ENCODE results near the gene KCNQ1. TPM values are rescaled to one million over a fixed set of nuclear protein-coding genes. Genes with fewer than 3 reads are reported as not detected.

Gene KCNQ1
- total and polyA plus RNA-seq, 9 donors: 1.4 to 17.2 (median 3.8) TPM

- Histone ChIP-seq H3K9me3 (no peaks in the 10 kb centered on the region), H3K4me3 (no peak overlapping the region), H3K4me1 (ENCODE audit: insufficient read depth) (no peaks in the 10 kb centered on the region), H3K36me3 (no peaks in the 10 kb centered on the region), H3K27ac (no peak overlapping the region), H3K27me3 (no peaks in the 10 kb centered on the region)
- WGBS, 3 donors: 79 to 88% (median 82%) methylated on average over 8 of the region's 8 CpGs
- intact Hi-C loops (cut with DNase I): no loop called here
- TF ChIP-seq POLR2A (IDR thresholded peaks at IDR 0.05) (no peak), CTCF (IDR thresholded peaks at IDR 0.05) (no peak), EP300 (IDR thresholded peaks at IDR 0.05) (no peak)
- DNase-seq: peak in 1 of 5 donors; percentile 5
These were observed 10.8 kb upstream of the KCNQ1 start for GRCh38 chr11:2434008-2434407.

DNA sequence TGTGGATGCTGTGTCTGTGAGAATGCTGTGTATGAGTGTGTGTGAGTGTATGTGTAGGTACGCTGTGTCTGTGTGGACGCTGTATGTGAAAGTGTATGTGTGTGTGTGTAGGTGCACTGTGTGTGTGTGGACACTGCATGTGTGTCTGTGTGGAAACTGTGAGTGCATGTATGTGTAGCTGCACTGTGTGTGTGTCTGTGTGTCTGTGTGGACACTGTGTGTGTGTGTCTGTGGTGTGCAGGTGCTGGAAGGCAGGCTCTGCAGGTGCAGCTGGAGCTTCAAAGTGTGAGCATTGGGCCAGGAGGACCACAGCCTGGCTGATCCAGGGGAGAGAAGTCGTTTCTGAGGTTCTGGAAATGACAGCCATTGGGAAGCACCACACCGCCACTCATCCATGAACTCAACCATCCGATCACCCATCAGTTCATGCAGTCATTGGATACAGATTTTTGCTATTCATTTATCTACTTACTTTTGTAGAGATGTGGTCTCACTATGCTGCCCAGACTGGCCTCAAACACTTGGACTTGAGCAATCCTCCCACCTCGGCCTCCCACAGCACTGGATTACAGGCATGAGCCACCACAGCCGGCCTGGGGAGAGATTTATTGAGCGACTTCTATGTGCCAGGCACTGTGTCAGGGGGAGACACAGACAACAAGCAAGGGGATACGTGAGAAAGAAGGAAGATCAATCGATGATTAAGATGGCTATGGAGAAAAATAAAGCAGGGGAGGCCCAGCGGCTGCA is 10.1 kb upstream of the KCNQ1 start:
- no peak for TF ChIP-seq EP300 (IDR thresholded peaks at IDR 0.05)
- TF ChIP-seq CTCF (IDR thresholded peaks at IDR 0.05): no peak
- no peak for TF ChIP-seq POLR2A (IDR thresholded peaks at IDR 0.05)
- intact Hi-C loops (cut with DNase I): no loop called here
- no peaks in the 10 kb centered on the region for H3K9me3 ChIP-seq
- peak in 1 of 5 donors; percentile 1 for DNase-seq
- 73 to 84% (median 74%) methylated on average over 11 of the region's 11 CpGs for WGBS, 3 donors
- H3K4me1 ChIP-seq (ENCODE audit: insufficient read depth): no peaks in the 10 kb centered on the region
- no peaks in the 10 kb centered on the region for H3K27me3 ChIP-seq
- no peaks in the 10 kb centered on the region for H3K36me3 ChIP-seq
- no peak overlapping the region for H3K27ac ChIP-seq
- no peak overlapping the region for H3K4me3 ChIP-seq

DNA sequence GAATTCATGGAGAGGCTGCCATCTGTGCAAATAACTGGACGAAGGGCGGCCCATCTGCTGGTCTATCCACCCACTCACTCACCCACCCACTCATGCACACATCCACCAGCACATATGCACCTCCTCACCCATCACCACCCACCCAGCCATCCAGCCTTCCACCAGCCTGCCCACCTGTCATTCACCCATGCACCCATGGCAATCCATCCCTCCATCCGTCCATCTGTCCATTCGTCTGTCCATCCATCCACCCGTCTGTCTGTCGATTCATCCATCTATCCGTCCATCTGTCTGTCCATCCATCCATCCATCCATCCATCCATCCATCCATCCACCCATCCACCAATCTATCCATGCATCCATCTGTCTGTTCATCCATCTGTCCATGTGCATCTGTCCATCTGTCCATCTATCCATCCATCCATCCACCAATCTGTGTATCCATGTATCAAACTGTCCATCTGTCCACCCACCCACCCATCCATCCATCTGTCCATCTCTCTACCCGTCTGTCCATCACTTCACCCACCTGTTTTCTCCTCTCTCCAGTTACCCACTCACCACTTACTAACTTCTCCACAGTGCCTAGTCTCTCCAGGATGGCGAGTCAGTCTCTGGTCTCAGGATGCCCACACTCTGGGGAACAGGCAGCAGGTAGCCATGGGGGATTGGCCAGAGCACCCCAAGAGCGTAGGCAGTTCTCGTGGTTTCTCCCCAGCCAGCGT is 9.4 kb upstream of the KCNQ1 start:
- Histone ChIP-seq H3K4me1 (ENCODE audit: insufficient read depth) (no peaks in the 10 kb centered on the region), H3K27me3 (no peaks in the 10 kb centered on the region), H3K36me3 (no peaks in the 10 kb centered on the region), H3K4me3 (no peak overlapping the region), H3K9me3 (no peaks in the 10 kb centered on the region), H3K27ac (no peak overlapping the region)
- no peak for TF ChIP-seq CTCF (IDR thresholded peaks at IDR 0.05)
- DNase-seq: peak in 1 of 5 donors; percentile 2
- intact Hi-C loops (cut with DNase I): no loop called here
- 86 to 89% (median 88%) methylated on average over 12 of the region's 12 CpGs for WGBS, 3 donors

DNA sequence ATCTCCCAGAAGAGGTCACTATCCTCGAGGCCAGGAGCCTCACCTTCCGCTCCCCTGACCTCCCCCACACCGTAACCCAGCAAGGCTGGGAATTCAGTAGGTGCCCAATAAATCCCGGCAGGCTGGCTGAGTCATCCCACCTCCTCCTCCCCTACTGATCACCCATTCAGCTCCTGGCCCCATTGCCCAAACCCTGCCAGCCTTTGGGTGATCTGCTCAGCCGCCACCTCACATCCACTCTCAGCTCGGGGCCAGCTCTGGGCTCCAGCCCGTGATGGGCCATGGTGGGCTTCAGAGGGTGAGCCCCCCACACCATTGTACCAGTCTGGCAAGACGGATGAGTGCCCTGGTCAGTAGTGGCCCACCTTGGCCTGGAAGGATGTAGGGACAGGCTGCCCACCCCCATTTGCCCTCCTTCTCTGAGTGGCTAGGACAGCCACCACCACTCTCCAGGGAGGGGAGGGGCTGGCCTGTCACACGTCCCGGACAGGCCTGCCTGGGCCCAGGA is 8.7 kb upstream of the KCNQ1 start:
- TF ChIP-seq CTCF (IDR thresholded peaks at IDR 0.05): no peak
- TF ChIP-seq EP300 (IDR thresholded peaks at IDR 0.05): no peak
- TF ChIP-seq POLR2A (IDR thresholded peaks at IDR 0.05): no peak
- intact Hi-C loops (cut with DNase I): no loop called here
- no peaks in the 10 kb centered on the region for H3K9me3 ChIP-seq
- no peak overlapping the region for H3K27ac ChIP-seq
- H3K27me3 ChIP-seq: no peaks in the 10 kb centered on the region
- peak in 1 of 5 donors; percentile 5 for DNase-seq
- H3K4me3 ChIP-seq: no peak overlapping the region
- H3K36me3 ChIP-seq: no peaks in the 10 kb centered on the region
- H3K4me1 ChIP-seq (ENCODE audit: insufficient read depth): no peaks in the 10 kb centered on the region
- 66 to 75% (median 74%) methylated on average over 10 of the region's 10 CpGs for whole genome bisulfite sequencing, 3 donors
